GM23248 (cell line): ENCODE data around the gene SAMD15. TPM values are rescaled to one million over a fixed set of nuclear protein-coding genes. Genes with fewer than 3 reads are reported as not detected.

Source experiments
- DNase-seq: peaks from one replicate; pipeline ENCODE4 v3.0.0-alpha.2; 2015
- H2AFZ ChIP-seq: fragments of 200-600 bp; sonication (generic); 2 replicates; pipeline ENCODE4 v1.6.1; 2016; ENCODE audit warnings: antibody characterized with exemption
- H3F3A ChIP-seq: fragments of 200-600 bp; sonication (generic); 2 replicates; pipeline ENCODE4 v1.6.1; 2016; ENCODE audit warnings: mild to moderate bottlenecking, antibody characterized with exemption, mixed run types; ENCODE audit not compliant: insufficient read depth
- H3K27ac ChIP-seq: fragments of 200-600 bp; sonication (generic); 2 replicates; pipeline ENCODE4 v1.5.1; 2016; ENCODE audit warnings: mild to moderate bottlenecking
- H3K27me3 ChIP-seq: fragments of 200-600 bp; sonication (generic); replicated peaks from 2 replicates; pipeline ENCODE4 v1.6.1; 2016; ENCODE audit warnings: mild to moderate bottlenecking; ENCODE audit not compliant: insufficient read depth
- H3K36me3 ChIP-seq: fragments of 200-600 bp; sonication (generic); 2 replicates; pipeline ENCODE4 v1.6.1; 2016; ENCODE audit warnings: low read depth, mild to moderate bottlenecking
- H3K4me1 ChIP-seq: fragments of 200-600 bp; sonication (generic); 2 replicates; pipeline ENCODE4 v1.6.1; 2016; ENCODE audit warnings: mild to moderate bottlenecking; ENCODE audit not compliant: insufficient read depth
- H3K4me2 ChIP-seq: fragments of 200-600 bp; sonication (generic); one replicate; pipeline ENCODE4 v1.6.1; 2016; ENCODE audit warnings: mild to moderate bottlenecking; ENCODE audit not compliant: unreplicated experiment
- H3K4me3 ChIP-seq: fragments of 200-600 bp; sonication (generic); 2 replicates; pipeline ENCODE4 v1.5.1; 2016; ENCODE audit warnings: mild to moderate bottlenecking
- H3K79me2 ChIP-seq: fragments of 200-600 bp; sonication (generic); 2 replicates; pipeline ENCODE4 v1.6.1; 2016; ENCODE audit warnings: mild to moderate bottlenecking; ENCODE audit not compliant: insufficient read depth
- H3K9ac ChIP-seq: fragments of 200-600 bp; sonication (generic); 2 replicates; pipeline ENCODE4 v1.6.1; 2016; ENCODE audit warnings: mild to moderate bottlenecking
- H3K9me2 ChIP-seq: fragments of 200-600 bp; sonication (generic); 2 replicates; pipeline ENCODE4 v1.6.1; 2016; ENCODE audit warnings: mixed run types, mild to moderate bottlenecking, moderate library complexity; ENCODE audit not compliant: insufficient read depth
- H3K9me3 ChIP-seq: fragments of 200-600 bp; sonication (generic); one replicate; pipeline ENCODE4 v1.6.1; 2017; ENCODE audit warnings: low read depth
- H4K20me1 ChIP-seq: fragments of 200-600 bp; sonication (generic); 2 replicates; pipeline ENCODE4 v1.6.0; 2016; ENCODE audit not compliant: insufficient read depth
- EZH2 ChIP-seq: fragments of 200-600 bp; sonication (generic); IDR thresholded peaks from 2 replicates; pipeline ENCODE4 v1.6.1; 2018; ENCODE audit warnings: antibody characterized with exemption, mild to moderate bottlenecking; ENCODE audit not compliant: insufficient read depth, poor library complexity, severe bottlenecking
- EZH2phosphoT487 ChIP-seq: fragments of 200-600 bp; sonication (generic); IDR thresholded peaks from 2 replicates; pipeline ENCODE4 v1.6.1; 2018; ENCODE audit warnings: antibody characterized with exemption, moderate library complexity, mild to moderate bottlenecking, low read depth; ENCODE audit not compliant: insufficient read depth
- WGBS, 2 experiments: methylation state at CpG; one replicate each; pipeline ENCODE4 v1.1.6; 2015 to 2017; ENCODE audit warnings: low lambda C conversion rate in 2 of 2, low coverage in 1 of 2; ENCODE audit errors: missing lambda C conversion rate in 2 of 2; 5-methylcytosine and 5-hydroxymethylcytosine counted together
- in situ Hi-C: fragments of 300-500 bp; cut with MboI; formaldehyde crosslinking; loops from 2 replicates; pipeline ENCODE4 v1.15.0; 2020
- polyA plus RNA-seq: library from polyadenylated mRNA; unstranded; fragments of >200 nt; fragmentation: Nextera tagmentation; extraction: Ambion mirVana; gene quantifications from 2 replicates; pipeline ENCODE4 v1.2.1, GENCODE V29; 2016
- total RNA-seq: library from RNA; depleted of rRNA; stranded (reverse); fragments of >200 nt; shearing (Covaris generic); gene quantifications from 2 replicates; pipeline ENCODE4 v1.2.3, GENCODE V29; 2014

Gene SAMD15
- total and polyA plus RNA-seq, 2 experiments from 2014 or later, result 0.95 to 1.4 TPM

DNA sequence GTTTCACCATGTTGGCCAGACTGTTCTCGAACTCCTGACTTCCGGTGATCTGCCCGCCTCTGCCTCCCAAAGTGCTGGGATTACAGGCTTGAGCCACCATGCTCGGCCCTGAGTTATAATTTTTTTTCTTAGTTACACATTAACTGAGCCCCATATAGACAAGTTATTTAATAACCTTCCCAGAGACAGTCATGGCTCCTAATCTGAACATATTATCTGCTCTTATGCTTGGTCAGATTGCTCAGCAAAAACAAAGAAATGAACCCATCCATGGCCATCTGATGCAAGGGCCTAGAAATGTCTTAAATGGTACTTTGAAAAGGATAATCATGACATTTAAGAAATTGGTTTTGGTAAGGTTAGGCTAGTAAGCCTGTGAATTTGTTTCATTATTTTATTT lies 13.0 kb downstream of the SAMD15 start:
- no peaks in the 10 kb centered on the region for H3K4me1 ChIP-seq
- H3K36me3 ChIP-seq, result no peaks in the 10 kb centered on the region
- WGBS, 2 experiments, result 77 to 80% methylated on average over 4 of the region's 4 CpGs
- no peaks in the 10 kb centered on the region for H3F3A ChIP-seq
- in situ Hi-C loops, result no loop called here
- no peak overlapping the region for H3K4me2 ChIP-seq
- H3K9me3 ChIP-seq, result no peaks in the 10 kb centered on the region
- no peaks in the 10 kb centered on the region for H4K20me1 ChIP-seq
- H3K9me2 ChIP-seq, result no peaks in the 10 kb centered on the region
- H3K9ac ChIP-seq, result no peak overlapping the region
- no peaks in the 10 kb centered on the region for H3K79me2 ChIP-seq
- no peak overlapping the region for H3K27ac ChIP-seq
- no peaks in the 10 kb centered on the region for H3K27me3 ChIP-seq
- no peak overlapping the region for H2AFZ ChIP-seq
- no peak for DNase-seq
- no peak overlapping the region for H3K4me3 ChIP-seq
- TF ChIP-seq EZH2 (no peak), EZH2phosphoT487 (no peak)

GRCh38 chr14:77400216-77400615 lies 23.0 kb downstream of the SAMD15 start:
- H3K9me3 ChIP-seq, result no peaks in the 10 kb centered on the region
- in situ Hi-C loops, result no loop called here
- no peak overlapping the region for H3K27ac ChIP-seq
- DNase-seq, result no peak
- no peak overlapping the region for H2AFZ ChIP-seq
- no peaks in the 10 kb centered on the region for H3K79me2 ChIP-seq
- TF ChIP-seq EZH2phosphoT487 (no peak), EZH2 (no peak)
- no peak overlapping the region for H3K4me3 ChIP-seq
- H3K36me3 ChIP-seq, result no peaks in the 10 kb centered on the region
- H3K9me2 ChIP-seq, result no peaks in the 10 kb centered on the region
- H3F3A ChIP-seq, result no peaks in the 10 kb centered on the region
- H3K4me1 ChIP-seq, result no peaks in the 10 kb centered on the region
- no peak overlapping the region for H3K4me2 ChIP-seq
- no peaks in the 10 kb centered on the region for H4K20me1 ChIP-seq
- H3K9ac ChIP-seq, result no peak overlapping the region
- WGBS, 2 experiments, result 89 to 90% methylated on average over 6 of the region's 6 CpGs
- H3K27me3 ChIP-seq, result no peaks in the 10 kb centered on the region

- H3K4me2 ChIP-seq, result no peak overlapping the region
Measured at GRCh38 chr14:77403768-77404167, 26.6 kb downstream of the SAMD15 start.

GRCh38 chr14:77406086-77406485 lies 28.9 kb downstream of the SAMD15 start:
- H3K9me2 ChIP-seq, result no peaks in the 10 kb centered on the region
- no peaks in the 10 kb centered on the region for H3K79me2 ChIP-seq
- no peaks in the 10 kb centered on the region for H3K27me3 ChIP-seq
- no peak overlapping the region for H3K4me3 ChIP-seq
- no peaks in the 10 kb centered on the region for H3K4me1 ChIP-seq
- H3K9ac ChIP-seq, result no peak overlapping the region
- H3K4me2 ChIP-seq, result no peak overlapping the region
- no peaks in the 10 kb centered on the region for H3K9me3 ChIP-seq
- H3K36me3 ChIP-seq, result no peaks in the 10 kb centered on the region
- 57 to 66% methylated on average over 3 of the region's 3 CpGs for WGBS, 2 experiments
- H3K27ac ChIP-seq, result no peak overlapping the region
- no peaks in the 10 kb centered on the region for H3F3A ChIP-seq
- DNase-seq, result no peak
- in situ Hi-C loops, result no loop called here
- no peak for TF ChIP-seq EZH2
- TF ChIP-seq EZH2phosphoT487, result no peak
- no peaks in the 10 kb centered on the region for H4K20me1 ChIP-seq
- H2AFZ ChIP-seq, result no peak overlapping the region

More at GRCh38 chr14:77403768-77404167, 26.6 kb downstream of the SAMD15 start:
- Histone ChIP-seq H2AFZ (no peak overlapping the region), H3K9me2 (no peaks in the 10 kb centered on the region), H3K9ac (no peak overlapping the region), H3K79me2 (no peaks in the 10 kb centered on the region), H3K9me3 (no peaks in the 10 kb centered on the region), H3F3A (no peaks in the 10 kb centered on the region), H4K20me1 (no peaks in the 10 kb centered on the region), H3K4me3 (no peak overlapping the region), H3K4me1 (no peaks in the 10 kb centered on the region), H3K27me3 (no peaks in the 10 kb centered on the region), H3K36me3 (no peaks in the 10 kb centered on the region), H3K27ac (no peak overlapping the region)
- in situ Hi-C loops, result no loop called here
- WGBS, 2 experiments, result 72 to 79% methylated on average over 3 of the region's 3 CpGs
- TF ChIP-seq EZH2phosphoT487 (no peak), EZH2 (no peak)
- DNase-seq, result no peak

GRCh38 chr14:77406718-77407117 lies 29.5 kb downstream of the SAMD15 start:
- Histone ChIP-seq H3K4me2 (no peak overlapping the region), H3K27ac (no peak overlapping the region)
- TF ChIP-seq EZH2phosphoT487 (no peak), EZH2 (no peak)

More at GRCh38 chr14:77406718-77407117, 29.5 kb downstream of the SAMD15 start:
- H3K36me3 ChIP-seq, result no peaks in the 10 kb centered on the region
- H3K27me3 ChIP-seq, result no peaks in the 10 kb centered on the region
- no peaks in the 10 kb centered on the region for H4K20me1 ChIP-seq
- no peaks in the 10 kb centered on the region for H3F3A ChIP-seq
- no peak for DNase-seq
- no peaks in the 10 kb centered on the region for H3K4me1 ChIP-seq
- H3K9me2 ChIP-seq, result no peaks in the 10 kb centered on the region
- in situ Hi-C loops, result no loop called here
- WGBS, 2 experiments, result 62 to 67% methylated on average over 6 of the region's 6 CpGs
- no peaks in the 10 kb centered on the region for H3K9me3 ChIP-seq
- no peaks in the 10 kb centered on the region for H3K79me2 ChIP-seq
- no peak overlapping the region for H3K9ac ChIP-seq
- H3K4me3 ChIP-seq, result no peak overlapping the region
- H2AFZ ChIP-seq, result no peak overlapping the region
